Left lobe of liver (tissue), 2 donors: ENCODE measurements around the gene CERT1. TPM values are rescaled to one million over a fixed set of nuclear protein-coding genes. Genes with fewer than 3 reads are reported as not detected.
"Not testable (repeated sequence)": the region's sequence is repeated elsewhere in the genome, so short reads cannot be mapped to it uniquely, and the experiment has no call there.

ENCODE experiments used
- ATAC-seq: fragments of 200-7000 bp; cut with Tn5 transposase; one replicate; pipeline ENCODE4 v1.9.1; 2020; ENCODE audit warnings: mild to moderate bottlenecking, moderate library complexity
- DNase-seq: peaks from one replicate; pipeline ENCODE4 v3.0.0-alpha.2; 2020; ENCODE audit warnings: low spot score
- total RNA-seq: library from RNA; stranded (reverse); gene quantifications from one replicate; pipeline ENCODE4 v1.2.1, GENCODE V29; 2021
- donor health status: DM: no; HTN: no; CAD: no; lungs with moderate emphysema.
- donor health status: DM: no; HTN: yes; CAD: no.

Gene CERT1
- total RNA-seq, 1 donor from 2014 or later, result 16.4 TPM

- no peak for DNase-seq
- ATAC-seq, result no peak
These were observed 12.6 kb upstream of the CERT1 start for GRCh38 chr5:75524071-75524470.

- DNase-seq, result no peak
- ATAC-seq, result no peak
These were observed 11.8 kb upstream of the CERT1 start for GRCh38 chr5:75523275-75523674.

DNA sequence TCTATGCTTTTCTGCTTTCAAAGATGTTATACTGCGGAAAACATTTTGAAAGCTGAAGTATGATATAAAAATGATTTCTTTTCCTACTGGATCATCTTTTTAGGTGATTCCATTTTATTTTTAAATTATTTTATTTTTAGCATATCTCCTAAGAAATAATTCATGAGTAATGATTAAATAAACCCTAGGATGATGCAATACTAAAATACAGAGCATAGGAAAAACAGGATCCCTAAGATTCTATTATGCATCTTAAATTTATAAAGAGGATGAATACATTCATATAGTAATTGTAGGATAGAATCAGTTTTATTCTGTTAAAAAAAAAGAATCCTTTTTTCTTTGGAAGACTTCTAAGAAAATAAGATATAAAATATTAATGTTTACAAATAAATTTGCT lies 11.1 kb upstream of the CERT1 start:
- no peak for ATAC-seq
- DNase-seq, result no peak

DNA sequence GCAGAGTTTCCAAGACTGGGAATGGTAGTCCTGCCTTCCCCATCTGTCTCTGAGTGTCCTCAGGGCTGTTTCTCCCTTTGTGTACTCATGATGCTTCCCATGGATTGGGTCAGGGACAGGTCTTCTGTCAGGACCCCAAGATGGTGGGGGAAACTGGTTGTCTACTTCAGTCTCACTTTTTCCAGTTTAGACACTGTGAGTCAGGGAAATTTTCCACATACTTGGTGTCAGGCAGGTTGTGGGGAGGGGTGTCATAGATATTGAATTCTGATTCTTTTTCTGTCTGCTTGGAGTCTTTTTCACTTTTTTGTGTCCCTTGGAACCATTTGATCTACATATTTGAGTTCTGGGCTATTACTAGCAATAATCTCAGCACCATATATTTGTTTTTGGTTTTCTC lies 10.6 kb upstream of the CERT1 start:
- DNase-seq, result no peak
- no peak for ATAC-seq

GRCh38 chr5:75521195-75521594 lies 9.8 kb upstream of the CERT1 start:
- ATAC-seq (no peak), DNase-seq (no peak)

GRCh38 chr5:75519761-75520160 lies 8.3 kb upstream of the CERT1 start:
- DNase-seq, result no peak
- ATAC-seq, result no peak

DNA sequence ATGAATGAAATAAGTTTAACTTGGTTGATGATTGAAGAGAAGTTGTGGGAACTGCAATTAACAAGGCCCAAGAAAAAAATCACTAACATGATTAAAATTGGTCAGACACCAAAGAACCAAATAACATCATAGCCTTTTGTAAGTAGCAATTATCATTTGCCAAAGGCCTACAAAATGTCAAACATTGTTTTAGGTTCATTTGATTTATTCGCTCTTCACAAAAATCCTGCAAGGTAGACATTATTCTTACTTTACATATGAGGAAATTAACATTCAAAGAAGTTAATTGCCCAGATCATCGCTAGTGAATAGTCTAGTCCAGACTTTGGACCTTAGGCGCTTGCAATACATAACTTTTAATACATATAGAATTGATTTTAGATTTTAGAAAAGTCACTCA lies 2.9 kb upstream of the CERT1 start:
- no peak for DNase-seq

GRCh38 chr5:75513841-75514240 lies 2.4 kb upstream of the CERT1 start:
- DNase-seq, result no peak
- no peak for ATAC-seq

More for the DNA sequence above, 2.9 kb upstream of the CERT1 start:
- no peak for ATAC-seq

DNA sequence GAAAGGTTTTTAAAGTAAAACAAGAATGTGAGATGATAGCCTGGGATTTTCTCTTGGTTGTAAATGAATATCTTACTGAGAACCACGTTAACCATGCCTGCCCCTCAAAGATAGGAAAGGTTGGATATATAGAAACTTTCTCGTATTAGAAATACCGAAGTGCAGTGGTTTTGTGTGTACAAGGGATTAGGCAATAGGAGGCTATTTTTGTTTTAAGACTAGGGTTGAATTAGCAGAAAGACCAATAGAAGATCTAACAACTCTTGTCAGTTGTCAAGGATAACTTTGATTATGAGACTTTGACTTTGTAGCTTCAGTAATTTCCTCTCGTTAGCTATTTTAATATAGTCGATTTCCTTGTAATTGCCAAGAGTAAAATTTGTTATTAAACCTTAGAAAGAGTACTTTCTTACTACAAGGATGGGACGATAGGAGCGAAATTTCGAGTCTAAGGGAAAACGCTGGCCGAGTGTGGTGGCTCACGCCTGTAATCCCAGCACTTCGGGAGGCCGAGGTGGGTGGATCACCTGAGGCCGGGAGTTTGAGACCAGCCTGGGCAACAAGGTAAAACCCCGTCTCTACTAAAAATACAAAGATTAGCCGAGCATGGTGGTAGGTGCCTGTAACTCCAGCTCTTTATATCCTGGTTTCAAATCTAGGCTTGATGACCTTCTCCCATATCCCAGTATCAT lies 1.1 kb upstream of the CERT1 start:
- ATAC-seq, result no peak

GRCh38 chr5:75510836-75511434 lies 494 bp downstream of the CERT1 start:
- peak; percentile 68 for DNase-seq
- peak; percentile 67 for ATAC-seq

More for the DNA sequence above, 1.1 kb upstream of the CERT1 start:
- DNase-seq, result no peak

GRCh38 chr5:75510417-75510835 lies 1.0 kb downstream of the CERT1 start:
- ATAC-seq (peak; percentile 20), DNase-seq (no peak)

GRCh38 chr5:75509956-75510355 lies 1.5 kb downstream of the CERT1 start:
- no peak for DNase-seq
- no peak for ATAC-seq

GRCh38 chr5:75509546-75509945 lies 1.9 kb downstream of the CERT1 start:
- ATAC-seq, result no peak
- DNase-seq, result no peak

- DNase-seq (no peak), ATAC-seq (no peak)
These were observed 3.6 kb downstream of the CERT1 start for GRCh38 chr5:75507841-75508240.

DNA sequence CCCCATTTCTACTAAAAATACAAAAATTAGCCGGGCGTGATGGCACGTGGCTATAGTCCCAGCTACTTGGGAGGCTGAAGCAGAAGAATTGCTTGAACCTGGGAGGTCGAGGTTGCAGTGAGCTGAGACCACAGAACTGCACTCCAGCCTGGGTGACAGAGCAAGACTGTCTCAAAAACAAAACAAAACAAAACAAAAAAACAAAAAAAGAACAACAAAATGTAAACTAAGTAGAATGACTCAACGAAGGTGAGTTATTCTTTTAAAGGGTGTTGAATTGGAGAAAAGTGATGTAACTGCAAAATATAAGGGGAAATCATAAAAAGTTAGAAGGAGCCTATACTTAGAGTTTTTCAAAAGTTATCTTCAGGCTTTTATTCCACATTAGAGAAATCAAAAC lies 6.3 kb downstream of the CERT1 start:
- not testable (repeated sequence) for ATAC-seq, DNase-seq

DNA sequence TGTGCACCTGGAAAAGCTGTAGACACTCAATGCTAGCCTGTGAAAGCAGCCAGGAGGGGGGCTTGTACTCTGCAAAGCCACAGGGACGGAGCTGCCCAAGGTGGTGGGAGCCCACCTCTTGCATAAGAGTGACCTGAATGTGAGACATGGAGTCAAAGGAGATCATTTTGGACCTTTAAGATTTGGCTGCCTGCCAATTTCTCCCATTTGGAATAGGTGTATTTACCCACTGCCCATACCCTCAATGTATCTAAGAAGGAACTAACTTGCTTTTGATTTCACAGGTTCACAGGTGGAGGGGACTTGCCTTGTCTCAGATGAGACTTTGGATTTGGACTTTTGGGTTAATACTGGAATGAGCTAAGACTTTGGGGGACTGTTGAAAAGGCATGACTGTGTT lies 12.6 kb downstream of the CERT1 start:
- DNase-seq, ATAC-seq: not testable (repeated sequence)

GRCh38 chr5:75498208-75498777 lies 13.1 kb downstream of the CERT1 start:
- ATAC-seq (peak; percentile 13), DNase-seq (no peak)

DNA sequence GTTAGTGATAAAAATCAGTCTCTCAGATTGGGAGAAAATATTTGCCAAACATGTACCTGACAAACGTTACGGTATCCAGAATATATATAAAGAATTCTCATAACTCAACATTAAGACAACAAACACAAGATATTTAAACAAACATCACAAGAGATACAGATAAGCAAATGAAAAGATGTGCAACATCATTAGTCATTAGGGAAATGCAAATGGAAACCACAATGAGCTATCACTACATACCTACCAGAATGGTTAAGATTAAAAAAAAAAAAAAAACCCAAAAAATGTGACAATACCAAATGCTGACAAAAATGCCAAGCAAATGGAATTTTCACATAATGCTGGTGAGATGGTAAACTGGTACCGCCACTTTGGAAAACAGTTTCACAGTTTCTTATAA lies 15.4 kb downstream of the CERT1 start:
- no peak for DNase-seq

DNA sequence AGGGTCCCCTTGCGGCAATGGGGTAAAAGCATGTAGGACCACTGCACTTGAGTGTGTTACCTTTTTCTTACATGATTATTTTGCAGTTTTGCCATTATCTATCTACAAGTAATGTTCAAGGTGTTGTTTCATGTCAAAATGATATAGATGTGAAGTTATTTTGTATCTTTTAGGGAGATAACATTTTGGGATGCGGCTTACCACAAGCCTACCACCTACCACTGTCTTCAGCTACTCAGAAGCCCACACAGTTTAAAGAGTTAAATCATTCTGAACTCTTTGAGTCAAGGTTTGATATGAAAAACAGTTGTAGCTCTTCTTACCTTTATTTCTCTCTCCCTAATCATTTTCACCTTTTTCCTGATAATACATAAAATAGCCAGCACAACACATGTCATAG lies 19.8 kb downstream of the CERT1 start:
- no peak for DNase-seq
- ATAC-seq, result no peak

More for the DNA sequence above, 15.4 kb downstream of the CERT1 start:
- no peak for ATAC-seq

DNA sequence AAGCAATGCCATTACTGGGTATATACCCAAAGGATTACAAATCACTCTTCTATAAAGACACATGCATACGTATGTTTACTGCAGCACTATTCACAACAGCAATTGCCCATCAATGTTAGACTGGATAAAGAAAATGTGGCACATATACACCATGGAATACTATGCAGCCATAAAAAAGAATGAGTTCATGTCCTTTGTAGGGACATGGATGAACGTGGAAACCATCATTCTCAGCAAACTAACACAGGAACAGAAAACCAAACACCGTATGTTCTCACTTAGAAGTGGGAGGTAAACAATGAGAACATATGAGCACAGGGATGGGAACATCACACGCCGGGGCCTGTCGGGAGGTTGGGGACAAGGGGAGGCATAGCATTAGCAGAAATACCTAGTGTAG lies 21.6 kb downstream of the CERT1 start:
- ATAC-seq, DNase-seq: not testable (repeated sequence)

- DNase-seq (no peak), ATAC-seq (no peak)
These were observed 26.8 kb downstream of the CERT1 start for GRCh38 chr5:75484605-75485004.

- DNase-seq (no peak), ATAC-seq (peak; percentile 89)
These were observed 28.9 kb downstream of the CERT1 start for GRCh38 chr5:75482482-75482881.
